Hepatocyte (in vitro differentiated cells): Measurements from ENCODE around the gene GABRD. TPM values are rescaled to one million over a fixed set of nuclear protein-coding genes. Genes with fewer than 3 reads are reported as not detected.

Experiments
- DNase-seq: peaks from one replicate; pipeline ENCODE4 v3.0.0-alpha.2; 2016; ENCODE audit warnings: low spot score
- H2AFZ ChIP-seq: fragments of 200-600 bp; sonication (generic); 2 replicates; pipeline ENCODE4 v1.6.0; 2016; ENCODE audit warnings: antibody characterized with exemption, mild to moderate bottlenecking
- H3K27ac ChIP-seq: fragments of 200-600 bp; sonication (generic); 2 replicates; pipeline ENCODE4 v1.5.1; 2016; ENCODE audit warnings: mild to moderate bottlenecking
- H3K27me3 ChIP-seq: fragments of 200-600 bp; sonication (generic); 2 replicates; pipeline ENCODE4 v1.6.1; 2016
- H3K36me3 ChIP-seq: fragments of 200-600 bp; sonication (generic); replicated peaks from 2 replicates; pipeline ENCODE4 v1.5.1; 2016; ENCODE audit warnings: low read depth; ENCODE audit not compliant: insufficient read depth
- H3K4me1 ChIP-seq: fragments of 200-600 bp; sonication (generic); 2 replicates; pipeline ENCODE4 v1.5.1; 2016; ENCODE audit warnings: mild to moderate bottlenecking, moderate library complexity; ENCODE audit not compliant: insufficient read depth
- H3K4me2 ChIP-seq: fragments of 200-600 bp; sonication (generic); 2 replicates; pipeline ENCODE4 v1.6.0; 2016
- H3K4me3 ChIP-seq: fragments of 200-600 bp; sonication (generic); 2 replicates; pipeline ENCODE4 v1.5.1; 2016; ENCODE audit warnings: mild to moderate bottlenecking
- H3K79me2 ChIP-seq: fragments of 200-600 bp; sonication (generic); 2 replicates; pipeline ENCODE4 v1.6.0; 2017; ENCODE audit warnings: mild to moderate bottlenecking
- H3K9me2 ChIP-seq: fragments of 200-600 bp; sonication (generic); replicated peaks from 2 replicates; pipeline ENCODE4 v1.6.0; 2017; ENCODE audit warnings: mild to moderate bottlenecking; ENCODE audit not compliant: insufficient read depth
- H3K9me3 ChIP-seq: fragments of 200-600 bp; sonication (generic); 2 replicates; pipeline ENCODE4 v1.5.1; 2016; ENCODE audit warnings: low read depth, mild to moderate bottlenecking
- H4K20me1 ChIP-seq: fragments of 200-600 bp; sonication (generic); 2 replicates; pipeline ENCODE4 v1.6.0; 2016; ENCODE audit warnings: mild to moderate bottlenecking; ENCODE audit not compliant: insufficient read depth, poor library complexity, severe bottlenecking
- CTCF ChIP-seq: fragments of 200-600 bp; sonication (generic); IDR thresholded peaks from 2 replicates; pipeline ENCODE4 v1.5.1; 2016; ENCODE audit warnings: antibody characterized with exemption, mild to moderate bottlenecking; ENCODE audit not compliant: poor library complexity
- EZH2 ChIP-seq: fragments of 200-600 bp; sonication (generic); IDR thresholded peaks from 2 replicates; pipeline ENCODE4 v1.6.1; 2016; ENCODE audit warnings: antibody characterized with exemption, mild to moderate bottlenecking, borderline replicate concordance
- EZH2phosphoT487 ChIP-seq: fragments of 200-600 bp; sonication (generic); IDR thresholded peaks from one replicate; pipeline ENCODE4 v1.6.1; 2018; ENCODE audit warnings: antibody characterized with exemption, mild to moderate bottlenecking, low read depth, moderate library complexity; ENCODE audit not compliant: unreplicated experiment, severe bottlenecking
- WGBS: methylation state at CpG from one replicate; pipeline ENCODE4 v1.1.6; 2016; ENCODE audit warnings: low lambda C conversion rate; ENCODE audit errors: missing lambda C conversion rate; 5-methylcytosine and 5-hydroxymethylcytosine counted together
- polyA plus RNA-seq: library from polyadenylated mRNA; unstranded; fragments of >200 nt; fragmentation: Nextera tagmentation; extraction: Ambion mirVana; gene quantifications from 2 replicates; pipeline ENCODE4 v1.2.1, GENCODE V29; 2016
- total RNA-seq: library from RNA; depleted of rRNA; stranded (reverse); fragments of >200 nt; gene quantifications from 2 replicates; pipeline ENCODE4 v1.2.3, GENCODE V29; 2014

Gene GABRD
- total and polyA plus RNA-seq, 2 experiments from 2014 or later: not detected

DNA sequence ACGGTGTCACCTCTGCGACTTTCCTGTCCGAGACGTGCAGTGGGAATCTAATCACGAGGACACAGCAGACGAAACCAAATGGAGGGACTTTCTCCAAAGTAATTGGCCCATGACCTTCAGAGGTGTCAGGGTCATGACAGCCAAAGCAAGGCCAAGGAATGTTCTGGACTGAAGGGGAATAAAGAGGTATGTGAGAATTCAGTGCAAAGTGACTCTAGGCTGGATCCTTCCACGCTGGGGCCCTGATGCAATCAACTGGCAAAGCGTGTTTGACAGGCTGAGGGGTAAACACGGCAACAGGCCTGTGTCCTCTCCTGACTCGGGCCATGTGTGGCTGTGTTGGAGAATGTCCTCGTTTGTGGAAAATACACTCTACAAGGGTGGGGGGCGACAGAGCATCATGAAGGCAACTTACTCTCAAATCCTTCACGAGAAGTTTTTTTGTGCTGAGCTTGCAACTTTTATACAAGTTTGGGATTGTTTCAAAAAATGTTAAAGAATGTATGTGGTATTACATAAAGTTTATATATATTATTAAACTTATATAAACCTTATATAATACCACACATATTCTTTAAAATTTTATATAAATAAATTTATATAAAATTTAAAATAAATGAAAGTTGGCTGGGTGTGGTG is 17.3 kb upstream of the GABRD start:
- peaks cover 3% of the 10 kb centered on the region for H3K27me3 ChIP-seq
- no peak overlapping the region for H2AFZ ChIP-seq
- H3K79me2 ChIP-seq: no peaks in the 10 kb centered on the region
- H3K9me3 ChIP-seq: no peaks in the 10 kb centered on the region
- no peaks in the 10 kb centered on the region for H3K9me2 ChIP-seq
- TF ChIP-seq CTCF: no peak
- TF ChIP-seq EZH2phosphoT487: no peak
- TF ChIP-seq EZH2: no peak
- no peaks in the 10 kb centered on the region for H3K36me3 ChIP-seq
- peak; percentile 53 for DNase-seq
- no peak overlapping the region for H3K4me3 ChIP-seq
- no peaks in the 10 kb centered on the region for H4K20me1 ChIP-seq
- WGBS: 72% methylated on average over 13 of the region's 13 CpGs
- no peak overlapping the region for H3K4me2 ChIP-seq
- peaks cover 4% of the 10 kb centered on the region for H3K4me1 ChIP-seq
- H3K27ac ChIP-seq: no peak overlapping the region

DNA sequence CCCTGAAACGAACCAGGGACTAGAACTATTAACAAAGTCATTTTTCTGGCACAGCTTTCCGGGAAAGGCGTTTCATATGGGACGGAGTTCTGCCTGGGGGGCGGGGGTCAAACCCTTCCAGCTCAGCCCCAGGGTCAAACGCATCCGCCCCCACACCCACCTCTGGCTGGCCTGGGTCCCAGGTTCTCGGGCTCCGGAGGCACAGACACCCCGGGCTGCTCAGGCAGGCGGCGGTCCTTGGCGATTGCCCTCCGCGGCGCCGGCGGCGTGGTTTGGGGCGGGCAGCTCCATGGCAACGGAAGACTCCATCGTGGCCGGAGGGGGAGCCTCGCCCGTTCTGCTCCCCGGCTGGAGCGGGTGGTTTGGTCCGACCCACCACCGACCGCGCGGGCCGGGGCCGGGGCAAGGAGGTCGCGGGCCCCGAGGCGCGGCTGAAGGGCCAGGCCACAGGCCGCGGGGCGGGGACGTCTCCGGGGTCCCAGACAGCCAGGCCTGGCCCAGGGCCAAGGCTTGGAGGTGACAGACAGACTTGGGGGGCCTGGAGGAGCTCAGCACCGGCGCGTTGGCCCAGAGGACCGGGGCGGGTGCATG is 15.5 kb upstream of the GABRD start, which contains the start of gene CFAP74:
CFAP74 (minus strand) TSS at position 246 of the 591 bp plus-strand sequence. CDS start 12,830 bp downstream, outside the sequence.
- Histone ChIP-seq H3K4me1 (peaks cover 4% of the 10 kb centered on the region), H3K9me2 (no peaks in the 10 kb centered on the region), H2AFZ (peak within 1 kb of the TSS; percentile 53), H3K4me3 (no peak within 1 kb of the TSS), H3K27me3 (peaks cover 3% of the 10 kb centered on the region), H3K4me2 (peak within 1 kb of the TSS; percentile 84), H3K9me3 (no peaks in the 10 kb centered on the region), H3K27ac (no peak within 1 kb of the TSS), H3K79me2 (no peaks in the 10 kb centered on the region), H3K36me3 (no peaks in the 10 kb centered on the region), H4K20me1 (no peaks in the 10 kb centered on the region)
- peak; percentile 76 for DNase-seq
- WGBS: 11% methylated on average over 36 of the region's 49 CpGs
- TF ChIP-seq EZH2phosphoT487 (no peak), CTCF (no peak), EZH2 (no peak)

- DNase-seq: no peak
- H3K27me3 ChIP-seq: peaks cover 3% of the 10 kb centered on the region
- H3K9me2 ChIP-seq: no peaks in the 10 kb centered on the region
- no peaks in the 10 kb centered on the region for H3K36me3 ChIP-seq
- H3K79me2 ChIP-seq: no peaks in the 10 kb centered on the region
- no peak overlapping the region for H3K4me2 ChIP-seq
- no peak overlapping the region for H3K4me3 ChIP-seq
- WGBS: 90% methylated on average over 20 of the region's 21 CpGs
- H4K20me1 ChIP-seq: no peaks in the 10 kb centered on the region
- H3K27ac ChIP-seq: no peak overlapping the region
- no peaks in the 10 kb centered on the region for H3K9me3 ChIP-seq
- no peak overlapping the region for H2AFZ ChIP-seq
- peaks cover 4% of the 10 kb centered on the region for H3K4me1 ChIP-seq
- TF ChIP-seq EZH2: no peak
- TF ChIP-seq CTCF: no peak
These were observed 14.3 kb upstream of the GABRD start for GRCh38 chr1:2004856-2005255.
